SIG-M5 treated with dmso at 0.1 percent for 504 hours (cell line): ENCODE results near the gene ARFGEF2.
A peak's percentile ranks its signal among the peaks of the same experiment; 100 is the strongest.
"Not testable (repeated sequence)": the region's sequence is repeated elsewhere in the genome, so short reads cannot be mapped to it uniquely, and the experiment has no call there.

ENCODE experiments used
- DNase-seq: peaks from one replicate; lab custom pipeline; 2025; ENCODE audit not compliant: unreplicated experiment; lab: John Stamatoyannopoulos, UW

The ARFGEF2 gene

GRCh38 chr20:48984575-48985219, 63.2 kb downstream of the ARFGEF2 start:
- no peak for DNase-seq

GRCh38 chr20:48986899-48987298, 65.4 kb downstream of the ARFGEF2 start:
- DNase-seq, result peak; percentile 13

DNA sequence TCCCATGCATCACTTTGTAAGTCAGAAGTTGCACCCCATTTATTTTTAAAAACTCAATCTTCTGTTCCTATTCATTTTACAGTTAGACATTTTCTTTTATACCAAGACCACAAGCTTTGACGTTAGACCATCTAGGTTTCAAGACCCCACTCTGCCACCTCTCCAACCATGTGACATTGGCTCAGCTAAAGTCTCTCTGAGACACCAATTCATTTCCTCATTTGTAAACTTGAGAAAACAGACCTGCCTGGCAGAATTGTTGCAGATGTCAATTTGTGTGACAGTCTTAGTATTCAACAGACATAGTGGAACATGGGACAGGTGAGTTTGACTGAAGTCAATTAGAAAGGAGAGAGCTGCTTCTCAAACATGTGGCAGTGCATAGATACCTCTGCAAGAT, 69.0 kb downstream of the ARFGEF2 start:
- DNase-seq, result no peak

DNA sequence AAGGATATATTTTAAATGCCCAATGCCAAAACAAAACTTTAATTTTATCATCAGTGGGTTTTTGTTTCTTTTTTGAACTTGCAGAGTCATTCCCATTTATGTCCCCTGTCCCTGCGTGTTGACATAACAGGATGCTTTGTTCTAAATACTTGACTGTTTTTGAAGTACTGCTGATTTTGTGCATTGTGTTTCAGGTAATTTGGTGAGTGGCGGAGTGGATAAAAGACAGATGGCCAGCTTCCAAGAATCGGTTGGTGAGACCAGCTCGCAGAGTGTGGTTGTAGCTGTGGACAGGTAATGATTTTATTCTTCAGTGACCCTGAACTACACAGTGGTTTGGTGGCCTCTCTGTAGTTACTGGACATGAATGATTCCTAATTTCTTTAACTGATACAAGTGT, 74.1 kb downstream of the ARFGEF2 start:
- DNase-seq, result no peak

- no peak for DNase-seq
Observed at GRCh38 chr20:48999890-49000870, 78.7 kb downstream of the ARFGEF2 start.

DNA sequence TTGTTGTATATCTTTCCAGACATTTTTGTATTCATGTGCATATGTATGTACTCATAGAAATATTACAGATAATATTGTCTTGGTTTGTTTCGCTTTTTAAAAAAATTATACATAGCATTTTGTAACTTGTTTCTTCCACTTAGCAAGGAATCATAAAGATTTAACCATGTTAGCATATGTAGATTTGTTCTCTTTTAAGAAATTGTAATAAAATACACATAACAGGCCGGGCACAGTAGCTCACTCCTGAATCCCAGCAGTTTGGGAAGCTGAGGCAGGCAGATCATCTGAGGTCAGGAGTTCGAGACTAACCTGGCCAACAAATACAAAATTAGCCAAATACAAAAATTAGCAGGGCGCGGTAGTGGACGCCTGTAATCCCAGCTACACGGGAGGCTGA, 80.2 kb downstream of the ARFGEF2 start:
- DNase-seq, result no peak

GRCh38 chr20:49006446-49006980, 85.0 kb downstream of the ARFGEF2 start:
- no peak for DNase-seq

GRCh38 chr20:49009899-49010631, 88.6 kb downstream of the ARFGEF2 start:
- DNase-seq, result no peak

- no peak for DNase-seq
Observed at GRCh38 chr20:49024220-49024619, 102.7 kb downstream of the ARFGEF2 start.

DNA sequence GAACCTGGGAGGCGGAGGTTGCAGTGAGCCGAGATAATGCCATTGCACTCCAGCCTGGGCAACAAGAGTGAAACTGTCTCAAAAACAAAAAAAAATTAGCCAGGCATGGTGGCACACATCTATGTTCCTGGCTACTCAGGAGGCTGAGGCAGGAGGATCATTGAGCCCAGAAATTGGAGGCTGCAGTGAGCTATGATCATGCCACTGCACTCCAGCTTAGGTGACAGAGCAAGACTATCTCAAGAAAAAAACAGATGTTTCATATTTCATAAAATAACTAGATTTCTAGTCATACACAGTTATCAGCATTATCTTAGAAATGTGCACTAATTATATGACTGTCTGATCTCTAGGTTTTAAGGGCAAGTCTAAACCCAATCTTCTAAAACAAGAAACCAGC, 106.7 kb downstream of the ARFGEF2 start:
- DNase-seq, result not testable (repeated sequence)

GRCh38 chr20:49028684-49029083, 107.2 kb downstream of the ARFGEF2 start:
- peak; percentile 46 for DNase-seq

DNA sequence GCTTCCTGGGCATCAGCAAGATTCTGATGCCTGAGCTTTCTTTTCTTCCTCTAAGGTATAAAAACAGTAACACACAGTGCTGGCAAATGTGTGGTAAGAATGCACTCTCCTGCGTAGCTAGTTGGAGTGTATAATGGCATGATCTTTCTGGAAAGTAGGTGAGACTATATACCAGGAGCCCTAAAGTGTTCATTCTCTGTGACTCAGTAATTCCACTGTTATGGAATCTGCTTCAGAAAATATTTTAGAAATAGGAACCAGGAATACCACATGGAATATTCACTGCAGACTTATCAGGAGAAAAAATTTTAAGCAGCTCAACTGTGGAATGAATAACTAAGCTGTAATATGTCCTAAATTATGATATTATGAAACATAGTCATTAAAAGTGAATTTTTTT, 107.7 kb downstream of the ARFGEF2 start:
- DNase-seq, result no peak

DNA sequence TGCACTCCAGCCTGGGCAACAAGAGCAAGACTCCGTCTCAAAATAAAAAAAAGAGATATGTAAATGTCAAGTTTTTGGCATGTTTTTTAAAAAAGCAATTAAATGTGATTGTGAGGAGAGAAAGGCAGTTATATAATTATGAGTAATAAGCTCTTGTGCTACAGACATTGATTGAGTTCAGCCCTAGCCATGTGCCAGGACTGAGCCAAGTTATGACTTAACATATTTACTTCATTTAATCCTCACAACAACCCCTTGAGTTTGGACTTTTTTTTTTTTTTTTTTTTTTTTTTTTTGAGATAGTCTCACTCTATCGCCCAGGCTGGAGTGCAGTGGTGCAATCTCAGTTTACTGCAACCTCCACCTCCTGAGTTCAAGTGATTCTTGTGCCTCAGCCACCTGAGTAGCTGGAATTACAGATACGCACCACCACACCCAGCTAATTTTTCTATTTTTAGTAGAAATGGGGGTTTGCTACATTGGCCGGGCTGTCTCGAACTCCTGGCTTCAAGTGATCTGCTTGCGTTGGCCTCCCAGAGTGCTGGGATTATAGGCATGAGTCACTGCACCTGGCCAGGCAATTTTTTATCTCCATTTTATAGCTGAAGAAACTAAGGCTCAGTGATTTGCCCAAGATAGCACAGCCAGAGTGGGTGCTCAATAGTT, 109.6 kb downstream of the ARFGEF2 start:
- DNase-seq, result no peak

- DNase-seq, result no peak
Observed at GRCh38 chr20:49032455-49032854, 110.9 kb downstream of the ARFGEF2 start.

DNA sequence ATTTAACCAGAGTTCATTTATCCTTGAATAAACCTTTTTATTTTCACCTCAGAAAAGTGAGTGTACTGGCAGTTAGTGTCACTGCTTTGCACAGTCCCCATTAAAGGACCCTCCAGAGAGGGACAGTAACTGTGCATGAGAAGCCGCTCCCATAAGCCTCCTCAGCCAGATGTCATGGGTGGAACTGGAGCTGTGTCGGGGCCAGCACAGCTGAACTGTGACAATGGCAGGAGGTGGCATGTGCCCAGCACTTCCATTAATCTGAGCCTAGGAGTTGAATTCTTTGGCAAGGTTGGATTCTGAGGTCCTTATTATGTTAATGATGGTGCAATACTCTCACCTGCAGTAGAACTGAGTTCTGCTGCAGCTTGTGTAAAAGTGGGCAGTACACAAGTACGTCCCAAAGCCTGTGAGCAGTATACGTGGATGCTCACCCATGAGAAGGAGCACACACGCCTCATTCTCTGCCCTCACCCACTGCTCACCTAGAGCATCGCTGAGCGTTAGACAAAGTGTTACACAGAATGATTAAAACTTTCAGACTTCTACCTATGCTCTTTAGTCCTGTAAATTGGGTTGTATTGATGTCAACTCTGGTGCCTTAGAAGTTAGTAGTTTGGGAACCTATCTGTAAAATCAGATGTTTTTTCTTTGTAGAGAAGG, 112.7 kb downstream of the ARFGEF2 start:
- no peak for DNase-seq

- peak; percentile 93 for DNase-seq
Observed at GRCh38 chr20:49037962-49038387, 116.5 kb downstream of the ARFGEF2 start.

GRCh38 chr20:49039854-49040253, 118.3 kb downstream of the ARFGEF2 start:
- no peak for DNase-seq

DNA sequence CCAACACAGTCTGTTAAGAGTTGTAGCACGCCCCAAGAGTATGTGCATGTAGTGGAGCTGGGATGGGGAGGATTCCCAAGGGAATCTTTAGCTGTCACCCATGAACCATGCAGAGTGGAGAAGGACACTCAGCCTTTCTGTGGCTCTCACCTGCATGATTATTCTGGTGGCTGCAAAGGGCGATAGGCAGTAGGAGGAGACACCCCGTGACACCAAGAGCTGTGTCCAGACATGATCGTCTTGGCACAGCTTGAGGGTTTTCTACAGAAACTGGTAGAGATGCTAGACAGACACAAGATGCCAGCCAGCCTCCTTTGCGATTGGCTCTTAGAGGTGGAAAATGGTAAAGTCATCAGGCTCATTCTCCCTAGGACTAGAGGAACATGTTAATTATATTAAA, 121.5 kb downstream of the ARFGEF2 start:
- DNase-seq, result no peak

GRCh38 chr20:49045440-49046086, 124.1 kb downstream of the ARFGEF2 start:
- DNase-seq, result no peak
